Measurements from ENCODE around the gene PPP2R2B.

Gene PPP2R2B

GRCh38 chr5:146820987-146821386, 57.6 kb downstream of the PPP2R2B start:
- H3K4me3 ChIP-seq (IDR thresholded peaks at IDR 0.05; ENCODE audit: insufficient read depth, low read depth, low read length), result no peak overlapping the region
- H3K36me3 ChIP-seq (ENCODE audit: insufficient read depth), result no peaks in the 10 kb centered on the region
- H3K4me1 ChIP-seq (ENCODE audit: low read depth, poor library complexity, severe bottlenecking), result no peaks in the 10 kb centered on the region
- H3K27ac ChIP-seq, result no peak overlapping the region
- H3K79me2 ChIP-seq (ENCODE audit: insufficient read depth, low read depth), result no peaks in the 10 kb centered on the region
- H3K9ac ChIP-seq, result no peak overlapping the region
- no peaks in the 10 kb centered on the region for H4K20me1 ChIP-seq (ENCODE audit: insufficient read depth)
- no peak for TF ChIP-seq CTCF (conservative IDR thresholded peaks at IDR 0.05; ENCODE audit: low read depth, low read length)
- no peaks in the 10 kb centered on the region for H3K27me3 ChIP-seq (ENCODE audit: insufficient read depth, low read depth)
- no peak overlapping the region for H3K4me2 ChIP-seq
- H2AFZ ChIP-seq (ENCODE audit: low read depth), result no peak overlapping the region

- Histone ChIP-seq H3K36me3 (ENCODE audit: insufficient read depth) (no peaks in the 10 kb centered on the region), H3K9ac (no peak overlapping the region), H3K27ac (no peak overlapping the region), H2AFZ (ENCODE audit: low read depth) (no peak overlapping the region), H4K20me1 (ENCODE audit: insufficient read depth) (no peaks in the 10 kb centered on the region), H3K27me3 (ENCODE audit: insufficient read depth, low read depth) (no peaks in the 10 kb centered on the region), H3K4me2 (no peak overlapping the region), H3K4me3 (IDR thresholded peaks at IDR 0.05; ENCODE audit: insufficient read depth, low read depth, low read length) (no peak overlapping the region), H3K79me2 (ENCODE audit: insufficient read depth, low read depth) (no peaks in the 10 kb centered on the region), H3K4me1 (ENCODE audit: low read depth, poor library complexity, severe bottlenecking) (no peaks in the 10 kb centered on the region)
- no peak for TF ChIP-seq CTCF (conservative IDR thresholded peaks at IDR 0.05; ENCODE audit: low read depth, low read length)
Measured at GRCh38 chr5:146818822-146819221, 59.7 kb downstream of the PPP2R2B start.

- H3K36me3 ChIP-seq (ENCODE audit: insufficient read depth), result no peaks in the 10 kb centered on the region
- no peak overlapping the region for H3K4me2 ChIP-seq
- no peaks in the 10 kb centered on the region for H3K79me2 ChIP-seq (ENCODE audit: insufficient read depth, low read depth)
- no peaks in the 10 kb centered on the region for H4K20me1 ChIP-seq (ENCODE audit: insufficient read depth)
- H3K27ac ChIP-seq, result no peak overlapping the region
- no peak overlapping the region for H3K9ac ChIP-seq
- H3K4me3 ChIP-seq (IDR thresholded peaks at IDR 0.05; ENCODE audit: insufficient read depth, low read depth, low read length), result no peak overlapping the region
- no peaks in the 10 kb centered on the region for H3K27me3 ChIP-seq (ENCODE audit: insufficient read depth, low read depth)
- no peaks in the 10 kb centered on the region for H3K4me1 ChIP-seq (ENCODE audit: low read depth, poor library complexity, severe bottlenecking)
- H2AFZ ChIP-seq (ENCODE audit: low read depth), result no peak overlapping the region
- no peak for TF ChIP-seq CTCF (conservative IDR thresholded peaks at IDR 0.05; ENCODE audit: low read depth, low read length)
Measured at GRCh38 chr5:146817973-146818372, 60.6 kb downstream of the PPP2R2B start.

GRCh38 chr5:146816775-146817387, 61.7 kb downstream of the PPP2R2B start:
- no peak overlapping the region for H3K27ac ChIP-seq
- TF ChIP-seq CTCF (conservative IDR thresholded peaks at IDR 0.05; ENCODE audit: low read depth, low read length), result no peak
- H3K27me3 ChIP-seq (ENCODE audit: insufficient read depth, low read depth), result no peaks in the 10 kb centered on the region
- H3K4me1 ChIP-seq (ENCODE audit: low read depth, poor library complexity, severe bottlenecking), result no peaks in the 10 kb centered on the region
- no peak overlapping the region for H3K4me3 ChIP-seq (IDR thresholded peaks at IDR 0.05; ENCODE audit: insufficient read depth, low read depth, low read length)
- no peaks in the 10 kb centered on the region for H3K79me2 ChIP-seq (ENCODE audit: insufficient read depth, low read depth)
- H2AFZ ChIP-seq (ENCODE audit: low read depth), result no peak overlapping the region
- H3K4me2 ChIP-seq, result no peak overlapping the region
- H3K36me3 ChIP-seq (ENCODE audit: insufficient read depth), result no peaks in the 10 kb centered on the region
- H4K20me1 ChIP-seq (ENCODE audit: insufficient read depth), result no peaks in the 10 kb centered on the region
- no peak overlapping the region for H3K9ac ChIP-seq
